Neural progenitor cell (in vitro differentiated cells): ENCODE results near the gene CACNB4.

Experiments
- CTCF ChIP-seq: fragments of 200-600 bp; sonication (generic); IDR thresholded peaks from 2 replicates; pipeline ENCODE4 v1.5.1; 2017; ENCODE audit warnings: antibody characterized with exemption, mild to moderate bottlenecking
- EZH2 ChIP-seq: fragments of 200-600 bp; sonication (generic); IDR thresholded peaks from 2 replicates; pipeline ENCODE4 v1.6.1; 2017; ENCODE audit warnings: antibody characterized with exemption, mild to moderate bottlenecking, moderate library complexity

GRCh38 chr2:151965884-151966283 lies 133.0 kb downstream of the CACNB4 start:
- no peak for TF ChIP-seq EZH2
- no peak for TF ChIP-seq CTCF
